Panc1 (cell line): ENCODE results near the gene SLC44A3. TPM values are rescaled to one million over a fixed set of nuclear protein-coding genes. Genes with fewer than 3 reads are reported as not detected.

Experiments used
- ATAC-seq: fragments of 200-7000 bp; cut with Tn5 transposase; 2 replicates; pipeline ENCODE4 v1.9.1; 2020; ENCODE audit warnings: mild to moderate bottlenecking, moderate library complexity
- BruUV-seq: library from RNA; stranded (reverse); fragments of 400-500 nt; replicated peaks from 2 replicates; lab custom pipeline; 2021; lab: Mats Ljungman, UMichigan
- CTCF ChIA-PET: fragments of 300-600 bp; sonication (Branson Sonifier 250); formaldehyde crosslinking; loops from one replicate; lab custom pipeline; 2022; ENCODE audit warnings: antibody characterized with exemption; lab: Charles Lee
- POLR2A ChIA-PET: fragments of 300-600 bp; sonication (Branson Sonifier 250); formaldehyde crosslinking; loops from one replicate; lab custom pipeline; 2022; ENCODE audit warnings: antibody characterized with exemption; lab: Charles Lee
- DNase-seq: peaks from one replicate; pipeline ENCODE4 v3.0.0-alpha.2; 2010; ENCODE audit warnings: low read depth, low spot score
- H3K27ac ChIP-seq: 2 replicates; pipeline ENCODE4 v1.5.1; 2011; ENCODE audit warnings: mild to moderate bottlenecking, low read length, inconsistent platforms
- H3K27me3 ChIP-seq: fragments of 200-500 bp; sonication (Bioruptor generic); 2 replicates; pipeline ENCODE4 v1.6.0; 2014; ENCODE audit warnings: low read length, inconsistent platforms; ENCODE audit not compliant: control insufficient read depth, insufficient read depth
- H3K36me3 ChIP-seq: fragments of 200-500 bp; sonication (Bioruptor generic); 2 replicates; pipeline ENCODE4 v1.5.1; 2014; ENCODE audit warnings: inconsistent platforms, mild to moderate bottlenecking, low read length, moderate library complexity; ENCODE audit not compliant: control insufficient read depth, insufficient read depth
- H3K4me1 ChIP-seq: 2 replicates; pipeline ENCODE4 v1.5.1; 2011; ENCODE audit warnings: inconsistent platforms, mild to moderate bottlenecking, low read length, moderate library complexity; ENCODE audit not compliant: control insufficient read depth, insufficient read depth
- H3K4me3 ChIP-seq, 2 experiments: 2 replicates each; pipeline ENCODE4 v1.5.1; 2011 to 2012; ENCODE audit warnings: low read depth in 2 of 2, low read length in 2 of 2, mild to moderate bottlenecking in 2 of 2, inconsistent platforms in 1 of 2, moderate library complexity in 1 of 2
- H3K9me3 ChIP-seq: fragments of 200-500 bp; sonication (Bioruptor generic); 2 replicates; pipeline ENCODE4 v1.5.1; 2014; ENCODE audit warnings: low read depth, mild to moderate bottlenecking, inconsistent platforms, low read length, moderate library complexity; ENCODE audit not compliant: control insufficient read depth, insufficient read depth
- POLR2AphosphoS5 ChIP-seq: IDR thresholded peaks from 2 replicates; pipeline ENCODE4 v1.6.1; 2012; ENCODE audit warnings: mild to moderate bottlenecking, low read depth, low read length, moderate library complexity
- SIN3A ChIP-seq: IDR thresholded peaks from 2 replicates; pipeline ENCODE4 v1.6.1; 2012; ENCODE audit warnings: low read depth, mild to moderate bottlenecking, low read length, moderate library complexity, borderline replicate concordance; ENCODE audit not compliant: insufficient read depth
- TCF7L2 ChIP-seq: IDR thresholded peaks from 2 replicates; pipeline ENCODE4 v1.6.1; 2011; ENCODE audit warnings: mild to moderate bottlenecking, low read depth, low read length, inconsistent platforms
- in situ Hi-C: cut with HindIII; loops from 2 replicates; pipeline ENCODE4 v1.10.0; 2016; ENCODE audit warnings: low sequenced_read_pairs, low pct_unique_long_range_greater_than_20kb
- intact Hi-C: fragments of 100-400 bp; cut with micrococcal nuclease; formaldehyde crosslinking; loops from one replicate; pipeline ENCODE4 v1.10.0; 2022; ENCODE audit not compliant: unreplicated experiment
- total RNA-seq: library from RNA; stranded (reverse); gene quantifications from one replicate; pipeline ENCODE4 v1.2.1, GENCODE V29; 2021; ENCODE audit not compliant: unreplicated experiment
- TF ChIP-seq, protein P1 (sequence below): fragments of 450-650 bp; IDR thresholded peaks from 2 replicates; pipeline ENCODE4 v1.5.1; 2017; ENCODE audit warnings: mild to moderate bottlenecking
- TF ChIP-seq, protein P2 (sequence below), 2 experiments: IDR thresholded peaks; 2 replicates each; pipeline ENCODE4 v1.6.1; 2011 to 2012; ENCODE audit warnings: low read depth in 2 of 2, control low read depth in 1 of 2, low read length in 1 of 2, mild to moderate bottlenecking in 1 of 2, moderate library complexity in 1 of 2; ENCODE audit not compliant: insufficient read depth in 1 of 2

SLC44A3 gene
- total RNA-seq, 1 experiment from 2014 or later: 1.3 TPM

DNA sequence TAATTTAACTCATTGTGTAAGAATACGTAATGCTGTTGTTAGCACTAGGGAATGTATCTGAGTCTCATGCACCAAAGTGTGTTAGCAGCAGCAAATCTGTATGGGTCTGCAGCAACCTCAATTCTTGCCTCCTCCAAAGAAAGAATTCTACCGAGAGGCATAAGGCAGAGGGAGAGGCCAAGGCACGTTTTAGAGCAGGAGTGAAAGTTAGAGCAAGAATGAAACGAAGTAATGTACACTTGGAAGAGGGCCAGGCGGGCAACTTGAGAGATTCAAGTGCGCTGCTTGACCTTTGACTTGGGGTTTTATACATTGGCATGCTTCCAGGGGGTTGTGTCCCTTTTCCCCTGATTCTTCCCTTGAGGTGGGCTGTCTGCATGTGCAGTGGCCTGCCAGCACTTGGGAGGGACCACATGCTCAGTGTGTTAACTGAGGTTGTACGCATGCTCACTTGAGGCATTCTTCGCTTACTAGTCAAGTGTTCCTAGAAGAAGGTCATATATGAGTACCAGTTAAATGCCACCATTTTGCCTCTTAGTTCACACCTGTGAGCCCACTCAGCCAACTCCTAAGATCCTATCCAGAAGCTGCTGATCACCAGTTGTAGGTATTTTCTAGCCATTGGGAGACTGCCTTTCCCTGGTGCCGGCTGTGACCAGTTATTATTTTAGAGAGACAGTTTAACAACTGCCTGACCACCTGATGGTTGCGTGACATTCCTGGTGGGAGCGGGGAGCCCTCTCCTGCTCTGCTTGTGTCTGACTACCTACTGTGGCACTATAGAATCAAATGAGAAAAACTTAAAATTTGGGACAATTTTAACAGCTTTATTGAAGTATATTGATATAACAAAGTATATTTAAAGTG, 109.4 kb downstream of the SLC44A3 start:
- DNase-seq: no peak
- intact Hi-C loops: loop anchor here (5.0 to 10.0 kb wide), 2 partner anchors 65 to 113 kb away; no protein-coding TSS in a partner anchor
- TF ChIP-seq POLR2AphosphoS5 (no peak), TCF7L2 (no peak), SIN3A (no peak)
- TF ChIP-seq, protein P1, sequence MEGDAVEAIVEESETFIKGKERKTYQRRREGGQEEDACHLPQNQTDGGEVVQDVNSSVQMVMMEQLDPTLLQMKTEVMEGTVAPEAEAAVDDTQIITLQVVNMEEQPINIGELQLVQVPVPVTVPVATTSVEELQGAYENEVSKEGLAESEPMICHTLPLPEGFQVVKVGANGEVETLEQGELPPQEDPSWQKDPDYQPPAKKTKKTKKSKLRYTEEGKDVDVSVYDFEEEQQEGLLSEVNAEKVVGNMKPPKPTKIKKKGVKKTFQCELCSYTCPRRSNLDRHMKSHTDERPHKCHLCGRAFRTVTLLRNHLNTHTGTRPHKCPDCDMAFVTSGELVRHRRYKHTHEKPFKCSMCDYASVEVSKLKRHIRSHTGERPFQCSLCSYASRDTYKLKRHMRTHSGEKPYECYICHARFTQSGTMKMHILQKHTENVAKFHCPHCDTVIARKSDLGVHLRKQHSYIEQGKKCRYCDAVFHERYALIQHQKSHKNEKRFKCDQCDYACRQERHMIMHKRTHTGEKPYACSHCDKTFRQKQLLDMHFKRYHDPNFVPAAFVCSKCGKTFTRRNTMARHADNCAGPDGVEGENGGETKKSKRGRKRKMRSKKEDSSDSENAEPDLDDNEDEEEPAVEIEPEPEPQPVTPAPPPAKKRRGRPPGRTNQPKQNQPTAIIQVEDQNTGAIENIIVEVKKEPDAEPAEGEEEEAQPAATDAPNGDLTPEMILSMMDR: no peak
- TF ChIP-seq, protein P2, sequence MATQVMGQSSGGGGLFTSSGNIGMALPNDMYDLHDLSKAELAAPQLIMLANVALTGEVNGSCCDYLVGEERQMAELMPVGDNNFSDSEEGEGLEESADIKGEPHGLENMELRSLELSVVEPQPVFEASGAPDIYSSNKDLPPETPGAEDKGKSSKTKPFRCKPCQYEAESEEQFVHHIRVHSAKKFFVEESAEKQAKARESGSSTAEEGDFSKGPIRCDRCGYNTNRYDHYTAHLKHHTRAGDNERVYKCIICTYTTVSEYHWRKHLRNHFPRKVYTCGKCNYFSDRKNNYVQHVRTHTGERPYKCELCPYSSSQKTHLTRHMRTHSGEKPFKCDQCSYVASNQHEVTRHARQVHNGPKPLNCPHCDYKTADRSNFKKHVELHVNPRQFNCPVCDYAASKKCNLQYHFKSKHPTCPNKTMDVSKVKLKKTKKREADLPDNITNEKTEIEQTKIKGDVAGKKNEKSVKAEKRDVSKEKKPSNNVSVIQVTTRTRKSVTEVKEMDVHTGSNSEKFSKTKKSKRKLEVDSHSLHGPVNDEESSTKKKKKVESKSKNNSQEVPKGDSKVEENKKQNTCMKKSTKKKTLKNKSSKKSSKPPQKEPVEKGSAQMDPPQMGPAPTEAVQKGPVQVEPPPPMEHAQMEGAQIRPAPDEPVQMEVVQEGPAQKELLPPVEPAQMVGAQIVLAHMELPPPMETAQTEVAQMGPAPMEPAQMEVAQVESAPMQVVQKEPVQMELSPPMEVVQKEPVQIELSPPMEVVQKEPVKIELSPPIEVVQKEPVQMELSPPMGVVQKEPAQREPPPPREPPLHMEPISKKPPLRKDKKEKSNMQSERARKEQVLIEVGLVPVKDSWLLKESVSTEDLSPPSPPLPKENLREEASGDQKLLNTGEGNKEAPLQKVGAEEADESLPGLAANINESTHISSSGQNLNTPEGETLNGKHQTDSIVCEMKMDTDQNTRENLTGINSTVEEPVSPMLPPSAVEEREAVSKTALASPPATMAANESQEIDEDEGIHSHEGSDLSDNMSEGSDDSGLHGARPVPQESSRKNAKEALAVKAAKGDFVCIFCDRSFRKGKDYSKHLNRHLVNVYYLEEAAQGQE (IDR thresholded peaks at IDR 0.05; ENCODE audit: insufficient read depth in 1 of 2, low read depth in 2 of 2, low read length in 1 of 2): no peak
- Histone ChIP-seq H3K4me1 (peaks cover 11% of the 10 kb centered on the region), H3K4me3 (0 out of 4 replicates have a peak overlapping the region, but pooled peaks of 1 of the 2 experiments have one; percentile 4), H3K36me3 (peaks cover 4% of the 10 kb centered on the region; the same call in 1 of the 2 replicates), H3K9me3 (no peaks in the 10 kb centered on the region), H3K27ac (no peak overlapping the region), H3K27me3 (no peaks in the 10 kb centered on the region)
- ChIA-PET CTCF (no interaction called here), POLR2A (no interaction called here)
- BruUV-seq: no TSS peak
- in situ Hi-C loops: no loop called here
- ATAC-seq: no peak

DNA sequence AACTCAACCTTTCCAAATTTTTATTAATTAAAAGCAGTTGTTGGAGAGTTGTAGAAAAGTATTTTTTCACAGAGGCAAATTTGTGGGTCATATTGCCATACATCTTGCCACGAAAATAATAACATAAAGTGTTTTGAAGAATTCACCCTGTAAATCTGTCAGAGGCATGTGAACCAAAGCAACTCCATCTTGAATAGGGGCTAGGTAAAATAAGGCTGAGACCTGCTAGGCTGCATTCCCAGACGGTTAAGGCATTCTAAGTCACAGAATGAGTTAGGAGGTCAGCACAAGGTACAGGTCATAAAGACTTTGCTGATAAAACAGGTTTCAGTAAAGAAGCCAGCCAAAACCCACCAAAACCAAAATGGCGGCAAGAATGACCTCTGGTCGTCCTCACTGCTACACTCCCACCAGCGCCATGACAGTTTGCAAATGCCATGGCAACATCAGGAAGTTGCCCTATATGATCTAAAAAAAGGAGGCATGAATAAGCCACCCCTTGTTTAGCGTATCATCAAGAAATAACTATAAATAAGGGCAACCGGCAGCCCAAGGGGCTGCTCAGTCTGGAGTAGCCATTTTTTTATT, 111.2 kb downstream of the SLC44A3 start:
- intact Hi-C loops (no loop called here), in situ Hi-C loops (no loop called here)
- ChIA-PET POLR2A (no interaction called here), CTCF (no interaction called here)
- Histone ChIP-seq H3K36me3 (no peaks in the 10 kb centered on the region; the same call in 1 of the 2 replicates), H3K4me3 (no peak overlapping the region), H3K4me1 (peaks cover 6% of the 10 kb centered on the region; the same call in 1 of the 2 replicates), H3K9me3 (no peaks in the 10 kb centered on the region), H3K27ac (no peak overlapping the region), H3K27me3 (no peaks in the 10 kb centered on the region)
- DNase-seq (no peak), ATAC-seq (no peak)
- TF ChIP-seq, protein P1: no peak
- TF ChIP-seq, protein P2 (IDR thresholded peaks at IDR 0.05; ENCODE audit: insufficient read depth in 1 of 2, low read depth in 2 of 2, low read length in 1 of 2): no peak
- no peak for TF ChIP-seq POLR2AphosphoS5
- no peak for TF ChIP-seq TCF7L2
- TF ChIP-seq SIN3A: no peak
- no TSS peak for BruUV-seq
